H1 (cell line): ENCODE measurements around the gene AGAP1. TPM values are rescaled to one million over a fixed set of nuclear protein-coding genes. Genes with fewer than 3 reads are reported as not detected.

ENCODE experiments used
- CTCF ChIA-PET: fragments of 300-600 bp; sonication (Branson Sonifier 250); formaldehyde crosslinking; loops from one replicate; lab custom pipeline; 2021; ENCODE audit not compliant: partially characterized antibody; lab: Charles Lee
- POLR2A ChIA-PET: fragments of 300-600 bp; sonication (Branson Sonifier 250); formaldehyde crosslinking; loops from one replicate; lab custom pipeline; 2021; ENCODE audit warnings: inconsistent platforms; ENCODE audit not compliant: partially characterized antibody; lab: Charles Lee
- DNase-seq, 2 experiments: peaks; one replicate each; pipeline versions ENCODE4 v3.0.0 to v3.0.0-alpha.2; 2010 to 2022; ENCODE audit warnings: low spot score in 2 of 2, low read depth in 1 of 2, mixed read lengths in 1 of 2
- FAIRE-seq: peaks from 2 replicates; lab custom pipeline; 2011; peaks lifted over from hg19 to GRCh38; lab: Jason Lieb, UNC
- H2AFZ ChIP-seq: 2 replicates; pipeline ENCODE4 v1.8.1; 2012; ENCODE audit warnings: low read length, inconsistent platforms
- H2AK5ac ChIP-seq: 2 replicates; pipeline ENCODE4 v1.6.1; 2013; ENCODE audit warnings: low read depth, low read length
- H2BK120ac ChIP-seq: replicated peaks from 2 replicates; pipeline ENCODE3; 2013; ENCODE audit warnings: low read depth, low read length, inconsistent platforms
- H2BK12ac ChIP-seq: 2 replicates; pipeline ENCODE4 v1.6.1; 2013; ENCODE audit warnings: low read depth, low read length
- H2BK15ac ChIP-seq: 2 replicates; pipeline ENCODE4 v1.6.1; 2013; ENCODE audit warnings: low read length
- H2BK20ac ChIP-seq: 2 replicates; pipeline ENCODE4 v1.6.1; 2013; ENCODE audit warnings: low read length
- H2BK5ac ChIP-seq: 2 replicates; pipeline ENCODE4 v1.6.1; 2013; ENCODE audit warnings: low read depth, low read length
- H3K14ac ChIP-seq: 2 replicates; pipeline ENCODE4 v1.6.1; 2013; ENCODE audit warnings: inconsistent platforms; ENCODE audit not compliant: insufficient read length
- H3K18ac ChIP-seq: 2 replicates; pipeline ENCODE4 v1.6.1; 2013; ENCODE audit warnings: low read length; ENCODE audit errors: extremely low read depth
- H3K23ac ChIP-seq: 2 replicates; pipeline ENCODE4 v1.6.1; 2013; ENCODE audit warnings: inconsistent platforms; ENCODE audit not compliant: insufficient read length
- H3K23me2 ChIP-seq: 2 replicates; pipeline ENCODE4 v1.6.1; 2013; ENCODE audit warnings: low read depth, low read length
- H3K27ac ChIP-seq: 2 replicates; pipeline ENCODE4 v1.6.1; 2011; ENCODE audit warnings: low read depth, low read length, inconsistent platforms
- H3K27me3 ChIP-seq, 4 experiments: replicated peaks in 1 of 4; 1 replicate in 1 of 4; 2 replicates in 3 of 4; pipeline versions ENCODE4 v1.6.1 to v1.8.1; 2011 to 2013; ENCODE audit warnings: low read length in 3 of 4, mild to moderate bottlenecking in 3 of 4, inconsistent platforms in 2 of 4, mixed read lengths in 2 of 4, moderate library complexity in 1 of 4; ENCODE audit not compliant: control insufficient read depth in 3 of 4, insufficient read depth in 3 of 4; ENCODE audit errors: extremely low read depth in 1 of 4
- H3K36me3 ChIP-seq, 4 experiments: 2 replicates each; pipeline versions ENCODE4 v1.6.1 to v1.8.1; 2011 to 2013; ENCODE audit warnings: mild to moderate bottlenecking in 4 of 4, low read length in 3 of 4, moderate library complexity in 2 of 4, control low read depth in 1 of 4, inconsistent platforms in 1 of 4; ENCODE audit not compliant: insufficient read depth in 4 of 4, control insufficient read depth in 2 of 4
- H3K4ac ChIP-seq: replicated peaks from 2 replicates; pipeline ENCODE3; 2013; ENCODE audit warnings: low read length, low read depth, mixed read lengths, inconsistent platforms; ENCODE audit not compliant: insufficient read length
- H3K4me1 ChIP-seq, 4 experiments: replicated peaks in 1 of 4; 1 replicate in 1 of 4; 2 replicates in 3 of 4; pipeline versions ENCODE4 v1.6.1 to v1.8.1; 2011 to 2013; ENCODE audit warnings: low read length in 3 of 4, inconsistent platforms in 2 of 4, mixed read lengths in 1 of 4; ENCODE audit not compliant: insufficient read depth in 4 of 4, control insufficient read depth in 3 of 4
- H3K4me2 ChIP-seq, 2 experiments: 2 replicates each; pipeline versions ENCODE4 v1.6.1 to v1.8.1; 2011 to 2013; ENCODE audit warnings: low read depth in 2 of 2, low read length in 2 of 2, control low read depth in 1 of 2, inconsistent platforms in 1 of 2, mild to moderate bottlenecking in 1 of 2; ENCODE audit not compliant: insufficient read depth in 1 of 2
- H3K4me3 ChIP-seq, 4 experiments: fragments of 200-600, 300-600 bp in 1 of 4; sonication (generic), shearing (Covaris generic), sonication (Bioruptor Twin) in 1 of 4; 2 replicates each; pipeline versions ENCODE4 v1.5.1 to v1.8.1; 2011 to 2016; ENCODE audit warnings: low read length in 4 of 4, low read depth in 3 of 4, control low read depth in 2 of 4, inconsistent platforms in 2 of 4, mild to moderate bottlenecking in 2 of 4, mixed read lengths in 1 of 4, moderate library complexity in 1 of 4; ENCODE audit not compliant: insufficient read depth in 2 of 4; ENCODE audit errors: extremely low read depth in 1 of 4
- H3K56ac ChIP-seq: replicated peaks from 2 replicates; pipeline ENCODE3; 2013; ENCODE audit warnings: low read depth, mild to moderate bottlenecking, mixed read lengths, low read length, inconsistent platforms; ENCODE audit not compliant: insufficient read length
- H3K79me1 ChIP-seq: 2 replicates; pipeline ENCODE4 v1.6.1; 2013; ENCODE audit warnings: low read depth, low read length, control low read depth
- H3K79me2 ChIP-seq, 2 experiments: 2 replicates each; pipeline versions ENCODE4 v1.6.1 to v1.8.1; 2012 to 2013; ENCODE audit warnings: low read length in 2 of 2, mild to moderate bottlenecking in 2 of 2, inconsistent platforms in 1 of 2; ENCODE audit not compliant: insufficient read depth in 2 of 2, control insufficient read depth in 1 of 2
- H3K9ac ChIP-seq, 4 experiments: replicated peaks in 1 of 4; 1 replicate in 1 of 4; 2 replicates in 3 of 4; pipeline versions ENCODE4 v1.6.1 to v1.8.1; 2011 to 2013; ENCODE audit warnings: low read depth in 3 of 4, low read length in 3 of 4, control low read depth in 2 of 4, mild to moderate bottlenecking in 2 of 4, moderate library complexity in 2 of 4, inconsistent platforms in 1 of 4; ENCODE audit errors: extremely low read depth in 1 of 4
- H3K9me3 ChIP-seq, 2 experiments: 2 replicates each; pipeline versions ENCODE4 v1.6.1 to v1.8.1; 2012 to 2013; ENCODE audit warnings: mild to moderate bottlenecking in 2 of 2, moderate library complexity in 2 of 2, control low read depth in 1 of 2, inconsistent platforms in 1 of 2, low read depth in 1 of 2, low read length in 1 of 2, mixed read lengths in 1 of 2; ENCODE audit not compliant: insufficient read depth in 2 of 2
- H4K20me1 ChIP-seq, 2 experiments: replicated peaks in 1 of 2; 2 replicates each; pipeline versions ENCODE3 to v1.8.1; 2011 to 2013; ENCODE audit warnings: inconsistent platforms in 2 of 2, low read length in 2 of 2, mild to moderate bottlenecking in 1 of 2; ENCODE audit not compliant: insufficient read depth in 2 of 2, control insufficient read depth in 1 of 2
- H4K5ac ChIP-seq: 2 replicates; pipeline ENCODE4 v1.6.1; 2013; ENCODE audit warnings: low read length, low read depth, mixed read lengths, inconsistent platforms; ENCODE audit not compliant: insufficient read length
- H4K8ac ChIP-seq: 2 replicates; pipeline ENCODE4 v1.8.0; 2013; ENCODE audit warnings: mild to moderate bottlenecking, moderate library complexity, low read length, inconsistent platforms; ENCODE audit not compliant: insufficient read depth; ENCODE audit errors: extremely low read depth
- H4K91ac ChIP-seq: replicated peaks from 2 replicates; pipeline ENCODE3; 2013; ENCODE audit warnings: low read length, mixed read lengths, inconsistent platforms; ENCODE audit not compliant: insufficient read length
- BACH1 ChIP-seq: IDR thresholded peaks from 2 replicates; pipeline ENCODE4 v1.6.1; 2012; ENCODE audit warnings: low read length, improper control_type of control experiment
- CBX5 ChIP-seq: fragments of 300-800, 300-1000 bp; sonication (generic); IDR thresholded peaks from 2 replicates; pipeline ENCODE4 v1.7.1; 2016; ENCODE audit warnings: antibody characterized with exemption, low read length, low read depth
- CHD2 ChIP-seq: IDR thresholded peaks from 2 replicates; pipeline ENCODE4 v1.6.1; 2012; ENCODE audit warnings: low read length, improper control_type of control experiment
- EP300 ChIP-seq, 2 experiments: IDR thresholded peaks; 1 replicate in 1 of 2; 2 replicates in 1 of 2; pipeline ENCODE4 v1.6.1; 2011 to 2012; ENCODE audit warnings: low read depth in 2 of 2, low read length in 2 of 2, mild to moderate bottlenecking in 2 of 2, borderline replicate concordance in 1 of 2, inconsistent platforms in 1 of 2, moderate library complexity in 1 of 2
- JUN ChIP-seq: IDR thresholded peaks from 2 replicates; pipeline ENCODE4 v1.6.1; 2011; ENCODE audit warnings: low read depth, mild to moderate bottlenecking, improper control_type of control experiment, low read length
- NANOG ChIP-seq: IDR thresholded peaks from 2 replicates; pipeline ENCODE4 v1.6.1; 2011; ENCODE audit warnings: low read length, low read depth, mild to moderate bottlenecking, inconsistent platforms; ENCODE audit not compliant: insufficient read depth, poor library complexity, severe bottlenecking
- POLR2A ChIP-seq, 2 experiments: IDR thresholded peaks; 1 replicate in 1 of 2; 2 replicates in 1 of 2; pipeline ENCODE4 v1.6.1; 2011; ENCODE audit warnings: low read depth in 2 of 2, low read length in 2 of 2, mild to moderate bottlenecking in 2 of 2; ENCODE audit errors: control extremely low read depth in 1 of 2
- POLR2AphosphoS5 ChIP-seq: IDR thresholded peaks from 2 replicates; pipeline ENCODE4 v1.6.1; 2011; ENCODE audit warnings: low read depth, low read length
- SRF ChIP-seq: IDR thresholded peaks from 2 replicates; pipeline ENCODE4 v1.6.1; 2011; ENCODE audit warnings: mild to moderate bottlenecking, low read depth, low read length, moderate library complexity
- WGBS, 2 experiments: shearing (Covaris generic) in 1 of 2; methylation state at CpG; one replicate each; pipeline versions ENCODE4 v1.1.6 to v1.1.7; 2013 to 2015; ENCODE audit warnings: low lambda C conversion rate in 2 of 2, mixed read lengths in 2 of 2, inconsistent platforms in 1 of 2, low coverage in 1 of 2, missing lambda C conversion rate in 1 of 2; ENCODE audit not compliant: insufficient replicate concordance in 2 of 2, insufficient coverage in 1 of 2, insufficient read length in 1 of 2; ENCODE audit errors: extremely low coverage in 1 of 2, missing lambda C conversion rate in 1 of 2; 5-methylcytosine and 5-hydroxymethylcytosine counted together
- polyA plus RNA-seq, 7 experiments: library from polyadenylated mRNA; depleted of rRNA in 3 of 7; stranded (reverse) in 5 of 7; unstranded in 2 of 7; fragments of >200 nt in 5 of 7; fragments of 200-250 nt in 2 of 7; gene quantifications; 1 replicate in 5 of 7; 2 replicates in 1 of 7; 4 replicates in 1 of 7; pipeline versions ENCODE4 v1.2.1 to v1.2.3, GENCODE V29; 2011 to 2013; ENCODE audit warnings: missing spikeins in 2 of 7, mixed read lengths in 2 of 7
- total RNA-seq: library from RNA; stranded (reverse); fragmentation: NEBNext Ultra II Directional; extraction: Animal tissue kit (Norgen Biotek cat#: 25700); gene quantifications from 2 replicates; pipeline ENCODE4 v1.2.1, GENCODE V29; 2021

The AGAP1 gene
- total and polyA plus RNA-seq, 2 of the 8 experiments (the other 6 are each of a cell fraction or from before 2014, with no cell fraction given), result 18.1 to 39.4 TPM

GRCh38 chr2:236083934-236084333, 590.1 kb downstream of the AGAP1 start:
- Histone ChIP-seq H2BK5ac (peak overlapping the region; percentile 82; the same call in 1 of the 2 replicates), H3K36me3 (no peaks in the 10 kb centered on the region)
- CTCF ChIA-PET, result interaction anchor here (0.8 to 4.7 kb wide), 6 partner anchors 9 to 94 kb away, joined by 3 to 34 read pairs (median 4); no protein-coding TSS in a partner anchor
- no peak for TF ChIP-seq EP300 (IDR thresholded peaks at IDR 0.05; ENCODE audit: borderline replicate concordance in 1 of 2, low read depth in 2 of 2, low read length in 2 of 2)
- TF ChIP-seq NANOG, result no peak
- TF ChIP-seq CBX5, result no peak
- TF ChIP-seq JUN, result no peak
- no peak for TF ChIP-seq SRF
- TF ChIP-seq POLR2AphosphoS5, result no peak
- TF ChIP-seq BACH1, result no peak
- no peak for TF ChIP-seq CHD2
- TF ChIP-seq POLR2A (IDR thresholded peaks at IDR 0.05; ENCODE audit: control extremely low read depth in 1 of 2, low read depth in 2 of 2, low read length in 2 of 2), result no peak

More at GRCh38 chr2:236083934-236084333, 590.1 kb downstream of the AGAP1 start:
- no peak for DNase-seq
- no peak for FAIRE-seq
- POLR2A ChIA-PET, result interaction anchor here (0.6 kb wide), 1 partner anchor 10 kb away, joined by 3 read pairs; no protein-coding TSS in a partner anchor
- no peaks in the 10 kb centered on the region; a peak in 1 of 7 replicates for H3K27me3 ChIP-seq
- H4K5ac ChIP-seq, result no peak overlapping the region
- peak overlapping the region; percentile 72; the same call in 1 of the 2 replicates for H3K18ac ChIP-seq
- H2BK120ac ChIP-seq, result no peak overlapping the region
- H3K9me3 ChIP-seq, result no peaks in the 10 kb centered on the region
- H3K79me2 ChIP-seq, result 0 out of 4 replicates have a peak, but pooled peaks cover 0 to 3% of the 10 kb centered on the region in 2 experiments
- H3K56ac ChIP-seq, result no peak overlapping the region
- H2BK15ac ChIP-seq, result peak overlapping the region; percentile 25; the same call in 1 of the 2 replicates
- no peak overlapping the region for H3K14ac ChIP-seq
- peak overlapping the region; percentile 15 to 31; a peak in 3 of 4 replicates for H3K4me2 ChIP-seq
- H3K9ac ChIP-seq, result no peak overlapping the region
- no peak overlapping the region for H3K27ac ChIP-seq
- H2AK5ac ChIP-seq, result peak overlapping the region; percentile 75
- no peaks in the 10 kb centered on the region for H4K20me1 ChIP-seq
- no peak overlapping the region for H3K4ac ChIP-seq
- peaks cover 7 to 31% (median 23%) of the 10 kb centered on the region in 4 experiments for H3K4me1 ChIP-seq
- peak overlapping the region; percentile 54 for H4K91ac ChIP-seq
- peak overlapping the region; percentile 91; the same call in 1 of the 2 replicates for H2BK12ac ChIP-seq
- no peak overlapping the region for H3K4me3 ChIP-seq
- H4K8ac ChIP-seq, result no peak overlapping the region
- WGBS, 2 experiments, result 53% methylated on average over 8 of the region's 8 CpGs; no CpG with 5 or more reads in 1 of the 2 experiments
- H2BK20ac ChIP-seq, result peak overlapping the region; percentile 74; the same call in 1 of the 2 replicates
- H3K23ac ChIP-seq, result no peak overlapping the region
- no peak overlapping the region for H2AFZ ChIP-seq
- 0 out of 2 replicates have a peak, but pooled peaks cover 2% of the 10 kb centered on the region for H3K23me2 ChIP-seq
- H3K79me1 ChIP-seq, result no peaks in the 10 kb centered on the region
